Chondrocyte (in vitro differentiated cells): ENCODE results near the gene NUP133. TPM values are rescaled to one million over a fixed set of nuclear protein-coding genes. Genes with fewer than 3 reads are reported as not detected.
"Not testable (repeated sequence)": the region's sequence is repeated elsewhere in the genome, so short reads cannot be mapped to it uniquely, and the experiment has no call there.

ENCODE experiments used
- DNase-seq: peaks from one replicate; pipeline ENCODE4 v3.0.0; 2021; ENCODE audit warnings: mixed read lengths, low spot score
- H3K27ac Mint-ChIP-seq: one replicate; pipeline ENCODE4 v1.8.0; 2021; ENCODE audit warnings: mild to moderate bottlenecking, moderate library complexity, mixed read lengths; ENCODE audit not compliant: unreplicated experiment
- H3K27me3 Mint-ChIP-seq: 2 replicates; pipeline ENCODE4 v1.8.0; 2021; ENCODE audit warnings: low read depth, mixed read lengths
- H3K36me3 Mint-ChIP-seq: 2 replicates; pipeline ENCODE4 v1.8.0; 2021; ENCODE audit warnings: low read depth, mixed read lengths
- H3K4me1 Mint-ChIP-seq: 2 replicates; pipeline ENCODE4 v1.8.0; 2021; ENCODE audit warnings: low read depth, mild to moderate bottlenecking, mixed read lengths
- H3K4me3 Mint-ChIP-seq: one replicate; pipeline ENCODE4 v1.8.0; 2021; ENCODE audit warnings: mild to moderate bottlenecking, moderate library complexity, mixed read lengths; ENCODE audit not compliant: unreplicated experiment
- H3K9me3 Mint-ChIP-seq: 2 replicates; pipeline ENCODE4 v1.8.0; 2021; ENCODE audit warnings: low read depth, mixed read lengths
- total RNA-seq: library from RNA; stranded (reverse); gene quantifications from 3 replicates; pipeline ENCODE4 v1.2.1, GENCODE V29; 2021
- TF ChIP-seq, protein P1 (sequence below): fragments of 200-600 bp; sonication (generic); IDR thresholded peaks from 2 replicates; pipeline ENCODE4 v1.5.0; 2021; ENCODE audit warnings: antibody characterized with exemption, mild to moderate bottlenecking, moderate library complexity

NUP133 gene
- total RNA-seq, 1 donor from 2014 or later, result 30.7 TPM

DNA sequence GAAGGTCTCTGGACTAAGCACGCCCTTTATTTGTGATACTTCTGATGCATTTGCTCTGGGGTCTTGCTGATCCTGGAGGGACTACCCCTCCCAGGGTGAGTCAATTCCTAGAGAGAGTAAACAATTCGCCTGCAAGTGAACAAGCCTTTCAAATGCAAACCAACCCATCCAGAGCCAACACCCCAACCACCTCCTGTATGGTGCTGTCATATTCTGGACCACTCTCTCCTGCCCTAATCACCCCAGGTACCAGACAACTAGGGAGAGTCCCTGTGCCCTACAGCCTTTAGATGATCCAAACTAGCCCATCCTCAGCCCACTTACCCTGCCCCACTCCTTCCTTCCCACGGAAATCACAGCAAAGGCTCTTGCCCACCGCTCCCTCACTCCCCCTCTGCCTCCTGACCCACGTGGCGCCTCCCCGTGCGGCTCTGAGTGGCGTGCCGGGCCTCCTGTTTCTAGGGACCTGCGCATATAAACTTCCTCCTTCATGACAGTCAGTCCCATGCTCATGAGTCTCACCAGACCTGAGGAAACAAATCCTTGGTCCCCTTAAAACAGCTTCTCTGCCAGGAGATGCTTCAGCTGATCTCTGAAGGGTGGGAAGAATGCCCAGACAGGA lies 111.4 kb downstream of the NUP133 start:
- Mint-ChIP-seq H3K27me3 (peaks cover 12% of the 10 kb centered on the region), H3K36me3 (peaks cover 2% of the 10 kb centered on the region), H3K27ac (no peak overlapping the region), H3K4me3 (no peak overlapping the region), H3K9me3 (no peaks in the 10 kb centered on the region), H3K4me1 (no peaks in the 10 kb centered on the region)
- DNase-seq, result no peak
- TF ChIP-seq, protein P1, sequence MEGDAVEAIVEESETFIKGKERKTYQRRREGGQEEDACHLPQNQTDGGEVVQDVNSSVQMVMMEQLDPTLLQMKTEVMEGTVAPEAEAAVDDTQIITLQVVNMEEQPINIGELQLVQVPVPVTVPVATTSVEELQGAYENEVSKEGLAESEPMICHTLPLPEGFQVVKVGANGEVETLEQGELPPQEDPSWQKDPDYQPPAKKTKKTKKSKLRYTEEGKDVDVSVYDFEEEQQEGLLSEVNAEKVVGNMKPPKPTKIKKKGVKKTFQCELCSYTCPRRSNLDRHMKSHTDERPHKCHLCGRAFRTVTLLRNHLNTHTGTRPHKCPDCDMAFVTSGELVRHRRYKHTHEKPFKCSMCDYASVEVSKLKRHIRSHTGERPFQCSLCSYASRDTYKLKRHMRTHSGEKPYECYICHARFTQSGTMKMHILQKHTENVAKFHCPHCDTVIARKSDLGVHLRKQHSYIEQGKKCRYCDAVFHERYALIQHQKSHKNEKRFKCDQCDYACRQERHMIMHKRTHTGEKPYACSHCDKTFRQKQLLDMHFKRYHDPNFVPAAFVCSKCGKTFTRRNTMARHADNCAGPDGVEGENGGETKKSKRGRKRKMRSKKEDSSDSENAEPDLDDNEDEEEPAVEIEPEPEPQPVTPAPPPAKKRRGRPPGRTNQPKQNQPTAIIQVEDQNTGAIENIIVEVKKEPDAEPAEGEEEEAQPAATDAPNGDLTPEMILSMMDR, result no peak

DNA sequence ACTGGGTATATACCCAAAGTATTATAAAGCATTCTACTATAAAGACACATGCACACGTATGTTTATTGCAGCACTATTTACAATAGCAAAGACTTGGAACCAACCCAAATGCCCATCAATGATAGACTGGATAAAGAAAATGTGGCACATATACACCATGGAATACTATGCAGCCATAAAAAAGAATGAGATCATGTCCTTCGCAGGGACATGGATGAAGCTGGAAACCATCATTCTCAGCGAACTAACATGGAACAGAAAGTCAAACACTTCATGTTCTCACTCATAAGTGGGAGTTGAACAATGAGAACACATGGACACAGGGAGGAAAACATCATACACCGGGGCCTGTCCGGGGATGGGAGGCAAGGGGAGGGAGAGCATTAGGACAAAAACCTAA lies 113.6 kb downstream of the NUP133 start:
- not testable (repeated sequence) for H3K9me3 Mint-ChIP-seq, H3K4me3 Mint-ChIP-seq, H3K4me1 Mint-ChIP-seq, DNase-seq, H3K27ac Mint-ChIP-seq, H3K36me3 Mint-ChIP-seq, H3K27me3 Mint-ChIP-seq

DNA sequence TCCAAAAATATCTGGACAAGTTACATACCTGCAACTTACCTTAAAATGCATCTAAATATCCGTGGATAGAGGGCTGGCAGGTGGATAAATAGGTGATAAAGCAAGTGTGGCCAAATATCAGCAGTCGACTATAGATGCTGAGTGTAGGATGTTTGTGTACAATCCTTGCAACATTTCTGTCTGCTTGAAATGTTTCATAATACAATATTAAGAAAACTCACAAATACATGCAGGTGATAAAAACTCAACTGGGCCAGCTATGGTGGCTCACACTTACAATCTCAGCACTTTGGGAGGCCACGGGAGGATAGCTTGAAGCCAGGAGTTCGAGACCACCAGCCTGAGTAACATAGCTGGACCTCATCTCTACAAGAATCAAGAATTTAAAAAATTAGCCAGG lies 115.2 kb downstream of the NUP133 start:
- no peaks in the 10 kb centered on the region for H3K36me3 Mint-ChIP-seq
- DNase-seq, result no peak
- peaks cover 3% of the 10 kb centered on the region for H3K27me3 Mint-ChIP-seq
- peaks cover 19% of the 10 kb centered on the region for H3K4me1 Mint-ChIP-seq
- peaks cover 2% of the 10 kb centered on the region for H3K9me3 Mint-ChIP-seq
- no peak overlapping the region for H3K27ac Mint-ChIP-seq
- H3K4me3 Mint-ChIP-seq, result no peak overlapping the region
- TF ChIP-seq, protein P1, result no peak

Other genes with a start within 250 kb of the NUP133 start
- gene RAB4A, start 237.2 kb downstream of the NUP133 start, total RNA-seq, result 43.4 to 62.4 TPM (median 58.6 TPM) in 3 replicates
- 5.4 to 8.9 TPM (median 8.9 TPM) in 3 replicates for gene CCSAP, start 165.3 kb downstream of the NUP133 start, total RNA-seq
- 0.27 to 3.6 TPM (median 3.5 TPM) in 3 replicates for gene ACTA1, start 74.2 kb downstream of the NUP133 start, total RNA-seq
- gene ABCB10, start 50.4 kb upstream of the NUP133 start, total RNA-seq, result 19.0 to 32.3 TPM (median 32.1 TPM) in 3 replicates
- 16.4 to 22.1 TPM (median 18.8 TPM) in 3 replicates for gene TAF5L, start 117.8 kb upstream of the NUP133 start, total RNA-seq
- 7.9 to 11.7 TPM (median 8.4 TPM) in 3 replicates for gene URB2, start 117.9 kb upstream of the NUP133 start, total RNA-seq